ENCODE measurements around the gene ACTR6.

Gene ACTR6

GRCh38 chr12:100165356-100165755, 35.3 kb upstream of the ACTR6 start:
- Histone ChIP-seq H3K4me3 (ENCODE audit: low read depth, low read length) (no peak overlapping the region), H3K27me3 (ENCODE audit: insufficient read depth, low read depth, severe bottlenecking) (no peaks in the 10 kb centered on the region), H3K9me3 (ENCODE audit: severe bottlenecking) (no peaks in the 10 kb centered on the region), H3K27ac (no peak overlapping the region), H3K36me3 (no peaks in the 10 kb centered on the region)
- TF ChIP-seq CTCF (IDR thresholded peaks at IDR 0.05; ENCODE audit: low read depth, low read length): no peak
- DNase-seq: no peak

GRCh38 chr12:100166232-100166631, 34.4 kb upstream of the ACTR6 start:
- TF ChIP-seq CTCF (IDR thresholded peaks at IDR 0.05; ENCODE audit: low read depth, low read length): no peak
- no peak for DNase-seq
- Histone ChIP-seq H3K9me3 (ENCODE audit: severe bottlenecking) (no peaks in the 10 kb centered on the region), H3K27me3 (ENCODE audit: insufficient read depth, low read depth, severe bottlenecking) (no peaks in the 10 kb centered on the region), H3K27ac (no peak overlapping the region), H3K4me3 (ENCODE audit: low read depth, low read length) (no peak overlapping the region), H3K36me3 (no peaks in the 10 kb centered on the region)

GRCh38 chr12:100168562-100168961, 32.1 kb upstream of the ACTR6 start:
- Histone ChIP-seq H3K4me3 (ENCODE audit: low read depth, low read length) (no peak overlapping the region), H3K9me3 (ENCODE audit: severe bottlenecking) (no peaks in the 10 kb centered on the region), H3K27ac (no peak overlapping the region), H3K27me3 (ENCODE audit: insufficient read depth, low read depth, severe bottlenecking) (no peaks in the 10 kb centered on the region), H3K36me3 (no peaks in the 10 kb centered on the region)
- no peak for DNase-seq
- TF ChIP-seq CTCF (IDR thresholded peaks at IDR 0.05; ENCODE audit: low read depth, low read length): no peak

GRCh38 chr12:100169345-100169744, 31.3 kb upstream of the ACTR6 start:
- no peak for TF ChIP-seq CTCF (IDR thresholded peaks at IDR 0.05; ENCODE audit: low read depth, low read length)
- Histone ChIP-seq H3K27ac (no peak overlapping the region), H3K9me3 (ENCODE audit: severe bottlenecking) (no peaks in the 10 kb centered on the region), H3K27me3 (ENCODE audit: insufficient read depth, low read depth, severe bottlenecking) (no peaks in the 10 kb centered on the region), H3K36me3 (no peaks in the 10 kb centered on the region), H3K4me3 (ENCODE audit: low read depth, low read length) (no peak overlapping the region)
- no peak for DNase-seq

GRCh38 chr12:100170313-100170858, 30.2 kb upstream of the ACTR6 start:
- Histone ChIP-seq H3K4me3 (ENCODE audit: low read depth, low read length) (no peak overlapping the region), H3K27ac (no peak overlapping the region), H3K9me3 (ENCODE audit: severe bottlenecking) (no peaks in the 10 kb centered on the region), H3K36me3 (no peaks in the 10 kb centered on the region), H3K27me3 (ENCODE audit: insufficient read depth, low read depth, severe bottlenecking) (no peaks in the 10 kb centered on the region)
- no peak for DNase-seq
- TF ChIP-seq CTCF (IDR thresholded peaks at IDR 0.05; ENCODE audit: low read depth, low read length): no peak

GRCh38 chr12:100171248-100171647, 29.4 kb upstream of the ACTR6 start:
- Histone ChIP-seq H3K9me3 (ENCODE audit: severe bottlenecking) (no peaks in the 10 kb centered on the region), H3K4me3 (ENCODE audit: low read depth, low read length) (no peak overlapping the region), H3K27me3 (ENCODE audit: insufficient read depth, low read depth, severe bottlenecking) (no peaks in the 10 kb centered on the region), H3K27ac (no peak overlapping the region), H3K36me3 (no peaks in the 10 kb centered on the region)
- no peak for DNase-seq
- no peak for TF ChIP-seq CTCF (IDR thresholded peaks at IDR 0.05; ENCODE audit: low read depth, low read length)

Data from WERI-Rb-1 (cell line).